LNCaP clone FGC (cell line): ENCODE data around the gene CMTM2.
A peak's percentile ranks its signal among the peaks of the same experiment; 100 is the strongest.

Source experiments
- DNase-seq: peaks from one replicate; pipeline ENCODE4 v3.0.0-alpha.2; 2011; ENCODE audit warnings: low read depth
- H3K4me3 ChIP-seq: 2 replicates; pipeline ENCODE4 v1.5.1; 2011; ENCODE audit warnings: mild to moderate bottlenecking, low read depth, low read length, control low read depth
- CTCF ChIP-seq: IDR thresholded peaks from 2 replicates; pipeline ENCODE4 v1.5.1; 2012; ENCODE audit warnings: mild to moderate bottlenecking; ENCODE audit not compliant: control insufficient read depth, insufficient read depth; ENCODE audit errors: extremely low read depth

CMTM2 gene

GRCh38 chr16:66548068-66548467, 31.2 kb upstream of the CMTM2 start:
- TF ChIP-seq CTCF: no peak
- H3K4me3 ChIP-seq: no peak overlapping the region
- DNase-seq: no peak

GRCh38 chr16:66548868-66549267, 30.4 kb upstream of the CMTM2 start:
- DNase-seq: no peak
- peak overlapping the region; percentile 63 for H3K4me3 ChIP-seq
- TF ChIP-seq CTCF: no peak

GRCh38 chr16:66549284-66550131, 29.8 kb upstream of the CMTM2 start, which contains the start of gene TK2:
TK2 (minus strand) TSS chr16:66550122; CDS start chr16:66550061, 61 bp downstream.
- DNase-seq: no peak
- peak within 1 kb of the TSS; percentile 63 for H3K4me3 ChIP-seq
- TF ChIP-seq CTCF: 0 out of 2 replicates have a peak, but pooled peaks have one; percentile 26

GRCh38 chr16:66551348-66551759, 27.9 kb upstream of the CMTM2 start:
- TF ChIP-seq CTCF: 0 out of 2 replicates have a peak, but pooled peaks have one; percentile 6
- no peak for DNase-seq
- H3K4me3 ChIP-seq: no peak overlapping the region

GRCh38 chr16:66551788-66552285, 27.4 kb upstream of the CMTM2 start:
- no peak for DNase-seq
- TF ChIP-seq CTCF: no peak

GRCh38 chr16:66552286-66553177, 26.7 kb upstream of the CMTM2 start, which contains the start of gene CKLF:
CKLF (plus strand) TSS chr16:66552576; CDS start chr16:66552716, 140 bp downstream.
- no peak for TF ChIP-seq CTCF
- H3K4me3 ChIP-seq: peak within 1 kb of the TSS; percentile 68
- DNase-seq: peak; percentile 50

More at GRCh38 chr16:66551788-66552285, 27.4 kb upstream of the CMTM2 start:
- H3K4me3 ChIP-seq: peak overlapping the region; percentile 68
